ENCODE results near the gene RPL41.
"Not testable (repeated sequence)": the region's sequence is repeated elsewhere in the genome, so short reads cannot be mapped to it uniquely, and the experiment has no call there.

Gene RPL41

DNA sequence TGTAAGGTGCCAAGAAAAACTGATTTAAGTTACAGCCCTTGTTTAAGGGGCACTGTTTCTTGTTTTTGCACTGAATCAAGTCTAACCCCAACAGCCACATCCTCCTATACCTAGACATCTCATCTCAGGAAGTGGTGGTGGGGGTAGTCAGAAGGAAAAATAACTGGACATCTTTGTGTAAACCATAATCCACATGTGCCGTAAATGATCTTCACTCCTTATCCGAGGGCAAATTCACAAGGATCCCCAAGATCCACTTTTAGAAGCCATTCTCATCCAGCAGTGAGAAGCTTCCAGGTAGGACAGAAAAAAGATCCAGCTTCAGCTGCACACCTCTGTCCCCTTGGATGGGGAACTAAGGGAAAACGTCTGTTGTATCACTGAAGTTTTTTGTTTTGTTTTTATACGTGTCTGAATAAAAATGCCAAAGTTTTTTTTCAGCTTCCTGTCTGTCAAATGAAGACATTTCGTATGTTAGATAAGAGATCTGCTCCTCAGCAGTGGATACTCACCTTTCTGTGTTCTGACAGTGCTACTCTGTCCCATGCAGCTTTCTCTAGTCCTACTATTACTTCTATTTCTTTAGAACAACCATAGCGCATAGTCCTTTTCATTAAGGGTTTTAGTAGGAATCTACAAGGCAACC lies 13.2 kb upstream of the RPL41 start:
- no peak for DNase-seq (ENCODE audit: low read depth)

DNA sequence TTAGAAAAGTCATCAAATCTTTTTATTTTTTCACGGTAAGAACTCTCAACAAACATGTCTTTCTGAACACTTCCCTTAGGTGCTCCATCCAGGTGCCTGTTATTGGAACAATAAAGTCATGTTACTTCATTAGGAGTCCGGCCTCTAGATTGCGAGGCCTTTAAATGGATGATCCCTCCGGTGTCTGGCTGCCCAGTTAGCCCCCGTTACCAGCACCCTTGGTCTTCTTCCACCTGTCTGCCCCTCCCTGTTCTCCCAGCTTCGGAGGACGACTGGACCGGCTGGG lies 12.7 kb upstream of the RPL41 start:
- DNase-seq (ENCODE audit: low read depth), result no peak

DNA sequence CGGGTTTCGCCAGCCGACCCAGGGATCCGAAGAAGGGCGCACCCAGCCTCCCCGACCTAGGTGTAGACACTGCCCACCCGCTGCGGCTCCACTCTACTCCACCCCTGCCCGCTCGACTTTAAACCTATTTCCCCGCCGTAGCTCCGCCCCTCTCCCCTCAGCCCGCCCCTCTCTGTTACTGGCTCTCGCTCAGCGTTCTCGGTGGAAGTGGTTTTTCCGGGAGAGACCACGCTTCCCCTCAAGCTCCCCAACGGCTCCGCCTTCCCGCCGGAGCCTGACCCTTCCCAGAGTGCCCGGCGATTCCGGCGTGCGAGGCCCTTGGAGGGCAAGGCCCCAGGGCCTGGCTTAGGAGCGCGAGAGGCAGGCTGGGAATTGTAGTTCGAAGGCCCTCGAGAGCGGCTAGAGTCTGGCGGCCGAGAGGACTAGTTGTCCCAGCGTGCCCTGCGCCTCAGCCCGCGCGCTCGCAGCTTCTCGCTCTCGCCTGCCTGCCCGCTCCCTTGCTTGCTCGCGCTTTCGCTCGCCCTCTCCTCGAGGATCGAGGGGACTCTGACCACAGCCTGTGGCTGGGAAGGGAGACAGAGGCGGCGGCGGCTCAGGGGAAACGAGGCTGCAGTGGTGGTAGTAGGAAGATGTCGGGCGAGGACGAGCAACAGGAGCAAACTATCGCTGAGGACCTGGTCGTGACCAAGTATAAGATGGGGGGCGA lies 12.2 kb upstream of the RPL41 start, which contains the start of gene PA2G4:
Gene PA2G4, plus strand, starts transcription at position 451 of the 706 bp plus-strand sequence. Its CDS starts 179 bp downstream, at position 630.
- peak; percentile 93 for DNase-seq (ENCODE audit: low read depth)

DNA sequence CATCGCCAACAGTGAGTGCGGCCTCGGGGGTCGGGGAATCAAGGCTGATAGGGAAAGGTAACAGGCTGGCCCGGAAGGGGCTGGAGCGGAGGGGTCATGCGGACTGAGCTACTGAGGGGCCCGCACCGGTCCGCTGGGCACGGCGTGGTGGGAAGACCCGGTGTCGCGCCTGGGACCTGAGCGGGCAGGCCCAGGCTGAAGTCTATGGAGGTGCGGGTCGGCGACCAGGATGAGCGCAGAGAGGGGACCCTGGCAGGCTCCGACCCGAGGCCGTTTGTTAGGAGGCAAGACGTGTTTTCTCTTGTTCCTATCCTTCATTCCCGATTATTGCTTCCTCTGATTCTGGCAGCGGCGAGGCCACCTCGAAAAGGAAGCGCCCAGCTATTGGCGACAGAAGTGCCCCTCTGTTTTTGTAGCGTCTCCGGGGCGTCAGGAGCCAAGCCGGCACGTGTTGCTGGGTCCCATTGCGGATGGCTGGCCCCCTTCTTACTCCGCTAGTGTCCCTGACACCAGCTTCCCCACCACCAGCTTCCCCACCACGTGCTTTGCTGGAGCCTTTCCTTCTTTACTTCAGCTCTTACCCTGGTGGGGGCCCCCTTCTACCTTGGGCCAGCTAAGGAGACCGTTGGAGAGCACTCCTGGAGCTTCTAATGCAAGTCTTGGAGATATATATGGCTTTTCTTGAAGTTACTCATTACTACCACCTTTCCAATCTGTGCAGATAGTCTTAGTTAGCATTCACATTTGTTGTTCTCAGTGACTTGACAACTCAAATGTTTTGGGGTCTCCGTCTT lies 11.4 kb upstream of the RPL41 start:
- DNase-seq (ENCODE audit: low read depth), result no peak

DNA sequence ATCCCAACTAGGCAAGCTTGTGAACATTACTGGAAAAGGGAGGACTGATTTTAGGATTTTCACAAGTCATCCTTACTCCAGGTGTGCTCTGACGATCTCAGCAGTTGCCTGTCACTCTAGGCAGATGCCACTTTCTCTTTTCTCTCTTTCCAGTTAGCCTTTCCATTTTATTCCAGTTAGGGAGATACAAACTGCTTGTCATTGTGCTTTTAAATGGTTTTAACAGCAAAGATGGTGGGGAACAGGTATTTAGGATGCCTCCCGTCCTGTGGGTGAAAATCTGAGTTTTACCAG lies 10.9 kb upstream of the RPL41 start:
- DNase-seq (ENCODE audit: low read depth), result no peak

DNA sequence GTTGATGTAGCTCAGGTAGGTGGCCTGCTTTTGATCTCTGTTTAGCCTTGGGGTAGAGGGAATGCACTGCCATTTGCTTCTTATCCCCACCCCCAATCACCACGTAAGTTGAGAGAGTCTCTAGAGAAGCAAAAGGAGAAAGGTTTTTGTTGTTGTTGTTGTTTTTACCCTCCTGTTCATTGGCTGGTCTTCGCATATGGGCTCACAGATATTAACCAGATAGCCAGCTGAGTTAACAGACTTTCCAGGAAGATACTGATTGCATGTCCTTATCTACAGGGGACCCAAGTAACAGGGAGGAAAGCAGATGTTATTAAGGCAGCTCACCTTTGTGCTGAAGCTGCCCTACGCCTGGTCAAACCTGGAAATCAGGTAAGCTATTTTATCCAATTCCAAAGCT lies 9.2 kb upstream of the RPL41 start:
- no peak for DNase-seq (ENCODE audit: low read depth)

DNA sequence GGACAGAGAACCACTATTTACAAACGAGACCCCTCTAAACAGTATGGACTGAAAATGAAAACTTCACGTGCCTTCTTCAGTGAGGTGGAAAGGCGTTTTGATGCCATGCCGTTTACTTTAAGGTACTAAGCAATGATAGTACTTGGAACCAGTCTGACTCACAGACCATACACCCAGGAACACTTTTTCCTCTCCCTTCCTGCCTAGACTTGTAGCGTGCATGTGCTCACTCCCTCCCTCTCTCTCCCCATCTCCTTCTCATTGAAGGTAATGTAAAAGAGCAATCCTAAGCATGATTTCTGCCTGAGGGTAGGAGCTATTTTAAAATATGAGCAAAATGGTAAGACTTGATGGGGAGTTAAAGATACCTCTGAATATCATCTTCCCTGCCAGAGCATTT lies 5.9 kb upstream of the RPL41 start:
- DNase-seq (ENCODE audit: low read depth), result no peak

DNA sequence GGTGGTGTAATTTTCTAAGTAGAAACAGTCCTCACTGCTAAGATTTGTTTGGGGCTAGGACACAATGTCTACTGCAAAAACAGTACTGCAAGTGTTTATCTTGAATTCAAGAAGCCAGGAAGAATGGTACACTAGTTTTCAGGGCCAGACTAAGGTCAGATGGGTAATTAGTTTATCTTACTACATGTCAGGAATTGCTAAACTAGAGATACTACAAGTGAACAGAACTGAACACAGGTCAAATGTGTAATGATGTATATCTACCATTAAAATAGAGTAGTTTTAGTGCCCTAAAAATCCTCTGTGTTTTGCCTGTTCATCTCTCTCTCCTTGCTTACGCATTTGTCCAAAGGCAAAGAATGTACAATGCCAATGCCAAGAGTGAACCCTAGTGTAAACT lies 2.3 kb upstream of the RPL41 start:
- DNase-seq (ENCODE audit: low read depth), result no peak

DNA sequence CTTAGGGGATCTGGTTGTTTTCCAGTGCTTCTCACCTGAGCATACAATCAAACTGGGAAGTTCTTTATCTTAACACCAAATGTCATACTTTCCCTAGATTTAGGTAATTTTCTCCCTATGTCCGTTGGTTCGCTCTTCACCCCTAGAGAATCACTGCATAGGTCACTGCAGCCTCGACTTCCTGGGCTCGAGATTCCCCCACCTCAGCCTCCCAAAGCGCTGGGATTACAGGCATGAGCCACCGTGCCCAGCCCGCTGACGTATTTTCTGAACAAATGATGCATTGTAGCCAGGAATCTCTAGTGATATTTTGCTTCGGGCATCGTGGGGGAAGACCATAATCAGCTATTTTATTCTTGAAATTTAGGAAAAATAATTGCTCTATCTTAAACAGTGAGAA lies 1.1 kb upstream of the RPL41 start:
- DNase-seq (ENCODE audit: low read depth), result no peak

DNA sequence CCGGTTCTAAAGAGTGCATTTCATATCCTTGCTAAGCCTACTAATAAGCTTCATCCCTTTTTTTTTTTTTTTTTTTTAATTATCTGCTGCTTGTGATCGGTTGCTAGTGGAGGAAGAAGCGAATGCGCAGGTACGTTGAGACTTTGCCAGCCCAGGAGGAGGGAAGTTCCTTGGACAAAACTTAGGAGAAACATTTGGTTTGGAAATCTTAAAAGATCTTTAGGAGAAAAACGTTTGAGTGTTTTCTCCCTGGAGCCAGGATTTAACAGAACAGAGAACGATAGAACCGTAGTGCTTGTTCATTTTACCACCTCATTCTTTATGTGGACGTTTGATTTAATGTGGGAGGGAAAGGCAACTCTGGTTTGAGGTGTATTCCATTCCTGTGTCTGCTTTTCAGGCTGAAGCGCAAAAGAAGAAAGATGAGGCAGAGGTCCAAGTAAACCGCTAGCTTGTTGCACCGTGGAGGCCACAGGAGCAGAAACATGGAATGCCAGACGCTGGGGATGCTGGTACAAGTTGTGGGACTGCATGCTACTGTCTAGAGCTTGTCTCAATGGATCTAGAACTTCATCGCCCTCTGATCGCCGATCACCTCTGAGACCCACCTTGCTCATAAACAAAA lies 761 bp downstream of the RPL41 start:
- DNase-seq (ENCODE audit: low read depth), result not testable (repeated sequence)

DNA sequence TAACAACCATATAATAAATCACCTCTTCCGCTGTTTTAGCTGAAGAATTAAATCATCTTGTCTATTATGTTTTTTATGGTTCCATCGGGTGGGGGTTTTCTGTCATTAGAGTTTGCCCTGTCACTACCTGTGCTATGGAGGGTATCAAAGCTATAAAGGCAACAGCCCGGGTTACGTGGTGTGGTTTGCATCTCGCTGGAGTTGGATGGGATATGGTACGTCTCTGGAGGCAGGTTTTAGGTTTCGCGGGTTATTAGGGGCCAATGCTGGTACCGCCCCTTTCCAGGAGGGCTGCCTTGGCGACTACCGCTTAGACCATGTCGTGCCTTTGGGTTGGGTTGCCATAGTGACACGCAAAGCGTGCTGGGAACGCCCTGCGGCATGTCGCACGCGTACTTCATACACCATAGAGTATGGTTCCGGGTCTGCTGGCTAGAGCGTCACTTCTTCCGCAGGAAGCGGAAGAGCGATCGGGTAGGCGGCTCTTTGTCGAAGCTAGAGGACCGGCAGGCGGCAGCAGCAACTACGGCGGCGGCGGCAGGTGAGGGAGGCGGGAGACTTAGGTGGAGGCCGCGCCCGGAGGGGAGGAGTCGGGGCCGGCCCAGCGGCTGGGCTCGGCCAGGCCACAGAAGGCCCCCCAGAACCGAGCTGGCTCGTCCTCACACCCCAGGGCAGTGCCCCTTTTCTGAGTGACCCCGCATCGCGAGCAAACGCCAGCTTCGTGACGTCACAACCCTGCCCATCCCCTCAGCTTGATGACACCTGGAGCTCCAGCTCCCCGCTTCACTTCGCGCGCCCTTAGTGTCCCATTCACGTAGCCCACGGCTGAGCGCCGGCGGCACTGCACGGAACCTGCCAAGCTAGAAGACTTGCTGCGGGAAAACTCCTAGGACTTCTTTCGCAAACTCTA lies 1.6 kb downstream of the RPL41 start, which contains the start of gene ZC3H10:
Gene ZC3H10, plus strand, starts transcription at position 489 of the 910 bp plus-strand sequence. CDS start 2,297 bp downstream, outside the sequence.
- peak; percentile 89 for DNase-seq (ENCODE audit: low read depth)

DNA sequence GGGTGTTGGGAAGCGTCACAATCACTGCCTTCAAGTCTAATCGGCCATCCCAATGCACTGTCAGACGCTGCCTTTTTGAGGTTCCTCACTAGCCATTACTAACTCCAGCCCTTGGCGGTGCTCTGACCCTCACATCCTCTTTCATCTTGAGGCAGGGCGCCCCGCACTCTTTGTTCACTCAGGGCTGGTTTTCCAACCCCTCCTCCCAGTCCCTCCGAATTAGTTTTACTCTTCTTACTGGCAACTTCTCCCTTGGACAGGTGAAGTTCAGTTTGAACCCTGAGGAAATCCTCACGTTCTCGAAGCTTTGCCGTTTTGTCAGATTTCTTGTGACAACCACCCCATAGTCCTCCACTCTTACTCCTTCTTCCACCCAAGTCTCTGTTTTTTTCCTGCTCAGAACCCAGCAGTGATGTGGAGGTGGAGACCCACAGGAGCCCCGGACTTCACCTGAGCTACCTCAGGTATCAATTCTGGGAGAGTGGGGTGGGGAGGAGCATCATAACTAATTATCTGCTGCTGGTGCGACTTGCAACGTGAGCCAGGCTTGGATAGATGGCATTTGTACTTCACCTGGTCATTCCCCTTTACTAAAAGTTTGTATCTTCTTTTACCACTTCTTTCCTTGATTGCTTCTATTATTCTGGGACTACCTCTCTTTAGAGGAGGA lies 2.4 kb downstream of the RPL41 start:
- DNase-seq (ENCODE audit: low read depth), result no peak

DNA sequence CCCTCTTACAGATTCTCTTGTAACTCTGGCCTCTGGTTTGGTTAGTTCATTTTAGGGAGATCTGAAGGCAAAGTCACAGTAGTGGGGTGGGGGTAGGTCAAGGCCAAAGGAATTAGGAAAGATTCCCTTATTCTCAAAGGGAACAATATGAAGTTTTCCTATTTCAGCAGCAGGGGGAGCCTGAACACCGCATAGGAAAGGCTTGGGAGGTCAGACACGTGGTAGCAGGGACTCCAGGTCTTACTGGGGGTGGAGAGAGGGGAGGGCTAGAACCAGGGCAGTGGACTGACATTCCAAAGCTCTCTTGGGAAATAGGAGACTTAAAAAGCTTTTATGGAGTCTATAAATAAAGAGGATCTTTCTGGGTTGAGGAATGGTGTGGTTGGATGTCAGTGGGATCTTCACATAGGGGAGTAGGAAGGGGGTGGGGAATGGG lies 2.9 kb downstream of the RPL41 start:
- peak; percentile 37 for DNase-seq (ENCODE audit: low read depth)

DNA sequence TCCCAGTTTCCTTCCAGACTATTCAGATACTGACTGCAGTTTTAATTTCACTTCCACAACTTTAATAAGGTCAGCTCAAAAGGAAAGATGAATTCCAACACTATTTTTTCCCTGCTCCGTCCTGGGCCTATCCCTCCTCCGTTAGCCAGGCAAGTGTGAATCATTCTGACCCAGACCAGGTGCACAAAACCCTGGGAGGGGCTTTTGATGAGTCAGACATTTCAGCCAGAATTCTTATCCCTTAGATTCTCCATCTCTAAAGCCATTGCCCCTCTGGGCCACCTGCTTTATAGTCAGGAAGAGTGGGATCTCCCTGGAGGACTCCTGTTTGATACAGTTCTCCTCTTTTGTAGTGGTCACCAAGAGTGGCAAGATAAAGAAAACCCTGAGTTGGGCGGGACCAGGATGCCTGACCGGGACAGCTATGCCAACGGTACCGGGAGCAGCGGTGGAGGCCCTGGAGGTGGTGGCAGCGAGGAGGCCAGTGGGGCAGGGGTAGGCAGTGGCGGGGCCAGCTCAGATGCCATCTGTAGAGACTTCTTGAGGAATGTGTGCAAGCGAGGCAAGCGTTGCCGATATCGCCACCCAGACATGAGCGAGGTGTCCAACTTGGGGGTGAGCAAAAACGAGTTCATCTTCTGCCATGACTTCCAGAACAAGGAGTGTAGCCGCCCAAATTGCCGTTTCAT lies 3.9 kb downstream of the RPL41 start:
- DNase-seq (ENCODE audit: low read depth), result no peak

DNA sequence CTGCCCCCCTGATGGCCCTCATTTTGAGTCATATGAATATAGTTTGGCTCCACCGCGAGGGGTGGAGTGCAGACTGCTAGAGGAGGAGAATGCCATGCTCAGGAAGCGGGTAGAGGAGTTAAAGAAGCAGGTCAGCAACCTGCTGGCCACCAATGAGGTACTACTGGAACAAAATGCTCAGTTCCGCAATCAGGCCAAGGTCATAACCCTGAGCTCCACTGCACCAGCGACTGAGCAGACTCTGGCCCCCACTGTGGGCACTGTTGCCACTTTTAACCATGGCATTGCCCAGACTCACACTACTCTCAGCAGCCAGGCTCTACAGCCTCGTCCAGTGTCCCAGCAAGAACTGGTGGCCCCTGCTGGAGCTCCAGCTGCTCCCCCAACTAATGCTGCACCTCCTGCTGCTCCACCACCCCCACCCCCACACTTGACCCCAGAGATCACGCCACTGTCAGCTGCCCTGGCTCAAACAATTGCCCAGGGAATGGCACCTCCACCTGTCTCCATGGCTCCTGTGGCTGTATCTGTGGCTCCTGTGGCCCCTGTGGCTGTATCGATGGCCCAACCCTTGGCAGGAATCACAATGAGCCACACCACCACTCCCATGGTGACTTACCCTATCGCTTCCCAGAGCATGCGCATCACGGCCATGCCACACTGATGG lies 4.9 kb downstream of the RPL41 start:
- no peak for DNase-seq (ENCODE audit: low read depth)

DNA sequence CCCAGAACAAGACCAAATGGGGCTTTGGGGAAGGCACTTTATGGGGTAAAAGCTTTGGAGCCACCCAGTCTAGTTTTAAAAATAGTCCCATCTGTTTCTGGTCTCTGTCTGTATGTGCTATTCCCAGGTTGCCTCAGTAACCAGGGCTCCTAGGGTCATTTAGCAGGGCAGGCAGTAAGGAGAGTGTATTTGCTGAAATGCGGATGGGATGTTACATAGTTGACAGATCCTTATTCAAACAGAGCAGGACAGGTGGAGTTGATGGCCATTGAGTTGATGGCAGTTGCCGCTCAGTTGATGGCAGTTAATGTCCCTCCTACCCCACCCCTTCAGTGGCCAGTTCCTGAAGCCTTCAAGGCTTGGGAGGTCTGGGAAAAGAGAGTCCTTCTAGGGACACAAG lies 6.2 kb downstream of the RPL41 start:
- DNase-seq (ENCODE audit: low read depth), result no peak

DNA sequence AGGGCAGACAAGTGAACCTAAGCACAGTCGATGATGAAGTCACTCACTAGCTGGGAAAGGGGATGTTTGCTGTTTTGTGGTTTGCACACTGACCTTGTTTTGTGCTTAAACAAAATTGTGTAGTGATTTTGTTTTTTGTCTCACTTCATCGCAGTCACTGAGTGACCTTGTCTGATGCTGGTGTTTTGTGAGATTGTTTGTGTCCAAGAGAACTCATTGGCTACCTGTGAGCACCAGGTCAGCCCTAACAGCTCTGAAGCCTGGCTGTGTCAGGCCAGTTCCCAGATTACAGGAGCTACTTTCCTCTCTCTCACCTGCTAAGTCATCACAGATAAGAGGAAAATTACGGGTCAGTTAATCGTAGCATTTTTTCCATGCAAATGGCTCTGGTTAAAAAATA lies 7.7 kb downstream of the RPL41 start:
- DNase-seq (ENCODE audit: low read depth), result no peak

DNA sequence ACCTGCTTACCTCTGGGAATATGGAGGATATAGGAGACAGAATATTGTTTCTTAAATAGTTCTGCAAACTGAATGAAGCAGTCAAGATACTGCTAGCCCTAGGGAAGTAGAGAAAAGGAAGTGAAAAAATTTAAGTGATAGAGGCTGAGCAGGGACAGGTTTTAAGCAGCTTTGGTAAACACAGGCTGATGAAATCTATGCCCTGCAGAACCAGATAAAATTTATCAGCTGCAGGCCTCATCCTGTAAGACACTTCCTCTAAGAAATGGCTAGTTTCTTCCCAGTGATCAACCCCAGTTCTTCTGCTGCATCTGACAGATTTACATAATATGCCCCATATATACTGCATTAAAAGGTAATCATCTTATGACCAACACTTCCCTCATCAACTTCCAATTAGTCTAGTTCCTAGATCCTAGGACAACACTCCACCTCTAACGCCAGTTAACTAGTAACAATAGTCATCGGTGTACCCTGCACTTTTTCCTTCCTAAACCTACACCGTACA lies 10.4 kb downstream of the RPL41 start:
- DNase-seq (ENCODE audit: low read depth), result no peak

DNA sequence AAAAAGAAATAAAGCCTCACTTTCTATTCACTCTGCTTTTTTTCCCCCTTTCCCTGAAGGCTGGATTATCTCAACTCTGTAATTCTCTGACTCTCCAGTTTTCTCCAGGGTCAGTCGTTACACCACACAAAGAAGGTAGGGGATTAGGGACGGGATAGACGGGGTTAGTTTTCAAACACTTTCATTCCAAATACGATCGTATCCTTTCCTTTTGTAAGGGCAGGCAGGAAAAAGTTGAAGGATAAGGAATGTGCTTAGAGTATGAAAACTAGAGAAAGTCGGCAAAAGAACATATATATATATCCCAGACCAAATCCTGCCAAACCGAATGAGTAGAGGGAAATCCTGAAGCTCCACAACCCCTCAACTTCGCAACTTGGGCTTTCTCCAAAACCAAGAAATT lies 11.1 kb downstream of the RPL41 start:
- no peak for DNase-seq (ENCODE audit: low read depth)

Measured in activated T-cell treated with anti-CD3 and anti-CD28 coated beads for 1 hour (primary cell).